GM18951 (cell line): ENCODE results near the gene SLC6A1.
"Not testable (repeated sequence)": the region's sequence is repeated elsewhere in the genome, so short reads cannot be mapped to it uniquely, and the experiment has no call there.

Experiments used
- POLR2A ChIP-seq: IDR thresholded peaks from 4 replicates; pipeline ENCODE4 v1.6.1; 2011; ENCODE audit warnings: mild to moderate bottlenecking; ENCODE audit not compliant: insufficient read length, insufficient read depth; ENCODE audit errors: extremely low read depth
- in situ Hi-C: fragments of 300-500 bp; cut with MboI; formaldehyde crosslinking; loops from one replicate; pipeline ENCODE4 v1.12.0; 2022; ENCODE audit warnings: low sequenced_read_pairs, mixed read lengths, inconsistent platforms; ENCODE audit not compliant: unreplicated experiment

The SLC6A1 gene

DNA sequence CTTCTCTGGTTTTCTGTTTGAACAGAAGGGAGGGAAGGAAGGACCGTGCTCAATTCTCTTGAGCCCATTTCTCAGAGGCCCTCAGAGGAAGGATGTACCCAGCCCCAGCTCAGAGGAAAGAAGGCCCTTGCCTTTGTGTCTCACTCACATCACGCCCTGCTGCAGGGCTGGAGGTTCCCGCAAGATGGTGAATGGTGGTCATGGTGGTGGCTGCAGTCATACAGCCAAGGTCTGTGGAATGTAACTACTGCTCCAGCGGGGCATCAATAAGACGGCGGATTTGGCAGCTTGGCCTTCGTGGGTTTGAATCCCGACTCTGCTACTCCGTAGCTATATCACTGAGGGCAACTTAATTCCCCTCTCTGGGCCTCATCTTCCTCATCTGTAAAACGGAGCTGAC is 62.9 kb downstream of the SLC6A1 start:
- no peak for TF ChIP-seq POLR2A
- in situ Hi-C loops: loop anchor here (25.0 kb wide), 1 partner anchor 282 kb away; no protein-coding TSS in a partner anchor

DNA sequence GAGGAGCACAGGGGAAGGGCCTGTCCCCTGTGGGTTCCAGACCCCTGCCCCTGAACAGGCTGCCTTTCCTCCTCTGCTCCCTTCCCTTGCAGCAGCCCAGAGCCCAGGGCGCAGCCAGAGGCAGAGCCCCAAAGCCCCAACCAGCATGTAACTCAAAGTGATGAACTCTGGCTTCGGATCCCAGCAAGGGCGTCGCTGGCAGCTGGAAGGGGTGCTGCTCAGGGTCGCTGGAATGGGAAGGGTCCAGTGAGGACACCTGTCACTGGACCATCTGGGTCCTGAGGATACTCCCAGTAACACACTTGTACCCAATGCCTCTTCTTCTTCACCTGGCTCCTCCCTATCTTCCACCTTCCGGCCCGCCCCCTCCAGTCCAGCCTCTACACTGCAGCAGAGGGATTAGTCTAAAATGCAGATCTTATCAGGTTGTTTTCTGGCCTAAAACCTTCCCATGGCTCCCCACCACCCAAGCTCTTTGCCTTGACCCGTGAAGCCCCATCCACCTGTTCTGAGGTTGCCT is 64.0 kb downstream of the SLC6A1 start:
- TF ChIP-seq POLR2A: no peak
- in situ Hi-C loops: loop anchor here (25.0 kb wide), 1 partner anchor 281 kb away; no protein-coding TSS in a partner anchor

DNA sequence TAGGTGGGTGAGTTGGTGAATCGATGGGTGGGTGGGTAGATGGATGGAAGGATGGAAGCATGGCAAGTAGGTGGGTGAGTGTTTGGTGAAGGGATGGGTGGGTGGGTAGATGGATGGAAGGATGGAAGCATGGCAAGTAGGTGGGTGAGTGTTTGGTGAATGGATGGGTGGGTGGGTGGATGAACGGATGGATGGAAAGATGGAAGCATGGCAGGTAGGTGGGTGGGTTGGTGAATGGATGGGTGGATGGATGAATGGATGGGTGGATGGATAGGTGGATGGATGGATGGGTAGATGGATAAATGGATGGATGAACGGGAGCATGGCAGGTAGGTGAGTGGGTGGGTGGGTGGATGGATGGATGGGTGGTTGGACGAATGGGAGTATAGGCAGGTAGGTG is 65.1 kb downstream of the SLC6A1 start:
- in situ Hi-C loops: loop anchor here (25.0 kb wide), 1 partner anchor 280 kb away; no protein-coding TSS in a partner anchor
- no peak for TF ChIP-seq POLR2A

DNA sequence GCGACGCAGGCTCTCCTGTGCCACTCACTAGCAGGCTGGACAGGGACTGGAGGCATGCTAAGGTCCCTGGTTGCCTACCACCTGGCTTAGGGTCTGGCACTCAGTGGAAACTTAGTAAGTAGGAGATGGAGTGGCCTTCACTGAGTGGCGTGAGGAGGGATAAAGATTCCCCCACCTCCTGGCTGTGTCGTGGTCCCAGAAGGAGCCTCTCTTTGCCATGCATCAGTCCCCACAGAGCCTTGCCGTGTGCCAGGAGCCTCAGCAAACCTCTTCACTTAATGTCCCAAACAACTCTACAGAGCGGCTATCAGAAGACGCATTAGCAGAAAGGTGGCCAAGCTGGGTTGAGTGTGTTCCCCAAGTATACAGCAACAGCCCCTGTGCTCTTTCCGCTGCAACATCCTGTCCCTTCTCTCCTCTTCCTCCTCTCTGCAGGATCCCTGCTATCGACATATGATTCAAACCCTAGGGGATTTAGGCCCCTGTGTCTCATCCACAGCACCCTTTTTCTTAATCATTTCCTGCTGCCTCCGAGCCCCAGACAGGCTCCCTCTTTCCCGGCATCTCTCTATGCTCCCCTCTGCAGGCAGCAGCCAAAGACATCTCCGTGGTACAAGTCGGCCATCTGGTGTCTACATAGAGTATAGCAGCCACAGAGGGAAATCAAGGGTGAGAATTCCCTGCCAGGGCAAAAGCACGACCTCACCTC is 66.7 kb downstream of the SLC6A1 start:
- no peak for TF ChIP-seq POLR2A
- in situ Hi-C loops: loop anchor here (25.0 kb wide), 1 partner anchor 278 kb away; no protein-coding TSS in a partner anchor

DNA sequence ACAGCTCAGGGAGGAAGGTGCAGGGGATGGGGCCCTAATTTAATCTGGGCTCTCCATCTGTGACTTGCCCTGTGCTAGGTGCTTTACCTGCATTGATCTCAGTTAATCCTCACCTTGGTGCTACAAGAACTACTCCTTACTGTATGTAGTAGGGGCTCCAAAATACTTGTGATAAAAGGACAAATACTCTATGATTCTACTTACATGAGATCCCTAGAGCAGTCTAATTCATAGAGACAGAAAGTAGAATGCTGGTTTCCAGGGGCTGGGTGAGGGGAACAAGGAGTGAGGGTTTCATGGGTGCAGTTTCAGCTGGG is 67.2 kb downstream of the SLC6A1 start:
- in situ Hi-C loops: loop anchor here (25.0 kb wide), 1 partner anchor 278 kb away; no protein-coding TSS in a partner anchor
- no peak for TF ChIP-seq POLR2A

DNA sequence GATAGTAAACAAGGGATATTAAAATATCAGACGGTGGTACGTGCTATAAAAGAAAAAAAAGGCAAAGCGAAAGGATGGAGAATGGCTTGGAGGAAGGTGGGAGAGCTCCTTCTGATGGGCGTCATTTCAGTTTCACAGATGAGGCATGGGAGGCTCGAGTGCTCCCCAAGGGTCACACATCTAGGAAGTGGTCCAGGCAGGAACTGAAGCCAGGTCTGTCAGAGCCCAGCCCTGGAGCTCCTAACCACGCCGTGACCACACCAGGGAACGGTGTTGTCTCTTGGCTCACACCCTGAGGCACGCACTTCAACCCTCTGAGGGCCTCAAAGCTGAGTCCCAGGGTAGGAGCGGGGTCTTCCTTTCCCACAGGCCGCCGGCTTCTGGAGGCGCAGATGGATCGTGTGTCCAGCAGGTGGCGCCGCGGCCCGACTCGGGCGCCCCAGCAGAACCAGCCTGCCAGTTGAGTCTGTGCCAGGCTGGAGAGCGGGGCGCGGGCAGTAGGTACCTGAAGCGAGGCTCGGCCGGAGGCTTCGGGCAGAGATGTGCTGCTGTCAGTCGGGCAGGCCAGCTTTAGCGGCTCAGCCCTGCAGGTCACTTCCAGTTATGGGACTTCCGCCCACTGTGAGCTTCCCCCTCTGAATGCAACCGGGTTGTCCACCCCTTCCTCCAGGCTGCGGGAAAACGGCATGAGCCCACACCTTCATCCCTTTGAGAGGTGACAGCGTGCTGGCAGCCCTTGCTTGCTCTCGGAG is 68.1 kb downstream of the SLC6A1 start:
- in situ Hi-C loops: loop anchor here (25.0 kb wide), 1 partner anchor 277 kb away; no protein-coding TSS in a partner anchor
- no peak for TF ChIP-seq POLR2A

DNA sequence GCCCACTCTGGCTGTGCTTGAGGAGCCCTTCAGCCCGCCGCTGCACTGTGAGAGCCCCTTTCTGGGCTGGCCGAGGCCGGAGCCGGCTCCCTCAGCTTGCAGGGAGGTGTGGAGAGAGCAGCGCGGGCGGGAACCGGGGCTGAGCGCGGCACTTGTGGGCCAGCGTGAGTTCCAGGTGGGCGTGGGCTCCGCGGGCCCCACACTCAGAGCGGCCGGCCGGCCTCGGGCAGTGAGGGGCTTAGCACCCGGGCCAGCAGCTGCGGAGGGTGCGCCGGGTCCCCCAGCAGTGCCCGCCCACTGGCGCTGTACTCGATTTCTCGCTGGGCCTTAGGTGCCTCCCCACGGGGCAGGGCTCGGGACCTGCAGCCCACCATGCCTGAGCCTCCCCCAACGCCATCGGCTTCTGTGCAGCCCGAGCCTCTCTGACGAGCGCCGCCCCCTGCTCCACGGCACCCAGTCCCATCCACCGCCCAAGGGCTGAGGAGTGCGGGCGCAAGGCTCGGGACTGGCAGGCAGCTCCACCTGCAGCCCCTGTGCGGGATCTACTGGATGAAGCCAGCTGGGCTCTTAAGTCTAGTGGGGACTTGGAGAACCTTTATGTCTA is 68.8 kb downstream of the SLC6A1 start:
- in situ Hi-C loops: loop anchor here (25.0 kb wide), 1 partner anchor 276 kb away; no protein-coding TSS in a partner anchor

DNA sequence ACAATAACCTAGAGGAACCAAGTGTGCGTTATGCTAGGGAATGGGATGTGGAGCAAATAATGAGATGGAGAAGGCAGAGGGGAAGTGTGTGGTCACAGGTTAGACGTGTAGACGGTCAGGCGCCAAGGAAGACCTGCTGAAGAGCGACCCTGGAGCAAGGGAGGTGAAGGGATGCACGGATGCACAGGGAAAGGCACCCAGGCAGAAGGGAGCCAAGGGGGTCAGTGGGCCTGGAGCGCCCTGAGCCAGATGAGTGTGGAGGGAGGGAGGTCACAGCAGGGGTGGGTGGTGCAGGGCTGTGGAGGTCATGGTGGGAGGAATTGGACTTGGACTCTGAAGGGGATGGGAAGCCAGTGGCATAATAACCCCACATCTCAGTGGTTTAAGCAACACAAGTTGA is 70.2 kb downstream of the SLC6A1 start:
- in situ Hi-C loops: loop anchor here (25.0 kb wide), 1 partner anchor 275 kb away; no protein-coding TSS in a partner anchor
- TF ChIP-seq POLR2A: no peak

DNA sequence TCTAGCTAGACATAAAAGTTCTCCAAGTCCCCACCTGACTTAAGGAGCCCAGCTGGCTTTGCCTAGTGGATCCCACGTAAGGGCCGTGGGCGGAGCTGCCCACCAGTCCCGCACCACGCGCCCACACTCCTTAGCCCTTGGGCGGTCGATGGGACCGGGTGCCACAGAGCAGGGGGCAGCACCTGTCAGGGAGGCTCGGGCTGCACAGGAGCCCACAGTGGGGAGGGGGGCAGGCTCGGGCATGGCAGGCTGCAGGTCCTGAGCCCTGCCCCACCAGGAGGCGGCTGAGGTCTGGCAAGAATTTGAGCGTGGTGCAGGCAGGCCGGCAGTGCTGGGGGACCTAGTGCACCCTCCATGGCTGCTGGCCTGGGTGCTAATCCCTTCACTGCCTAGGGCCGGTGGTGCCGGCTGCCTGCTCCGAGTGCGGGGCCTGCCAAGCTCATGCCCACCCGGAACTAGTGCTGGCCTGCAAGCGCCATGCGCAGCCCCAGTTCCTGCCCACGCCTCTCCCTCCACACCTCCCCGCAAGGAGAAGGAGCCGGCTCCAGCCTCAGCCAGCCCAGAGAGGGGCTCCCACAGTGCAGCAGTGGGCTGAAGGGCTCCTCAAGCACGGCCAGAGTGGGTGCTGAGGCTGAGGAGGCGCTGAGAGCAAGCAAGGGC is 78.7 kb downstream of the SLC6A1 start:
- in situ Hi-C loops: loop anchor here (25.0 kb wide), 1 partner anchor 266 kb away; no protein-coding TSS in a partner anchor
- TF ChIP-seq POLR2A: no peak

DNA sequence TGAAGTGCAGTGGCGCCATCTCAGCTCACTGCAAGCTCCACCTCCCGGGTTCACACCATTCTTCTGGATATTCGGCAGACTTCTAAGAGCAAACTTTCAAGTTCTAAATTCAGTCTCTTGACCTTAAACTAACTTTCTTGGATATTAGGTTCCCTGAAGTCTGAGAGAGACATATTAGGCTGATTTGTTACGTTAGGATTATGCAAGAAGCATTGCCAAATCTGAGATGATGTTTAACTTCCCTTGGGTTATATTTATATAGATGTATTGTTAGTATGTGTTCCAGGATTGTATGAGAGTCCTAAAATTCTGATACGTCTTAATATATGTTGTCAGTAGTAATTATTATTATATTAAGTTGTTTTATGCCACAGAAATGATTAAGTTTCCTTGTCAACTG is 80.1 kb downstream of the SLC6A1 start:
- TF ChIP-seq POLR2A: no peak
- in situ Hi-C loops: loop anchor here (25.0 kb wide), 1 partner anchor 265 kb away; no protein-coding TSS in a partner anchor

DNA sequence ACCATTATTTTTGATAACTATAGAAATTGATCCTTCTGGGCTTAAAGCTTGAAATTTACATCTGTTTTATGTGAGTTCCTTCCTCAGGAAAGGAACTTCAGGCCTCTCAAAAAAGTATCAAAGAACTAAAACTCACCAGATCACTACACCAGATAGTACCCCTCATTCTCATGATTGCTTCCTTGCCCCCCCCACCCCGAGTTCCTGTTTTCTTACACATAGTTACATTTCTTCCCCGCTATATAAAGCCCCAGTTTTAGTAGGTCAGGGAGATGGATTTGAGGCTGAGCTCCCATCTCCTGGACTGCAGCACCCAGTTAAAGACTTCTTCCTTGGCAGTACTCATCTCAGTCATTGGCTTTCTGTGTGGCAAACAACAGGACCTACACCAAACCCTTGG is 81.5 kb downstream of the SLC6A1 start:
- no peak for TF ChIP-seq POLR2A
- in situ Hi-C loops: loop anchor here (25.0 kb wide), 1 partner anchor 263 kb away; no protein-coding TSS in a partner anchor

DNA sequence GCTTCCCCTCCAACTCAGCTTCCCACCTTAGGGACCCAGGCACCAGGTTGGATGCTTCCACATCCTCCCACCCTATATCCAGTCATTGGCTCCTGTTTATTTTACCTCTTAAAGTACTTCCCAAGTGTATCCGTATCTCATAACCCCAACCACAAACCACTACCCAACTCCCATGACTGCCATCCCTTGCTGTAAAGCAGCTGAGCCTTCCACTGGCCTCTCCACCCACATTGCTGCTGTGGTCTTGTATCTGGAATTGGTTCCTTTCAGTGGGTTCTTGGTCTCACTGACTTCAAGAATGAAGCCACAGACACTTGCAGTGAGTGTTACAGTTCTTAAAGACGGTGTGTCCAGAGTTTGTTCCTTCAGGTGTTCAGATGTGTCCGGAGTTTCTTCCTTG is 81.9 kb downstream of the SLC6A1 start:
- TF ChIP-seq POLR2A: no peak
- in situ Hi-C loops: loop anchor here (25.0 kb wide), 1 partner anchor 263 kb away; no protein-coding TSS in a partner anchor

DNA sequence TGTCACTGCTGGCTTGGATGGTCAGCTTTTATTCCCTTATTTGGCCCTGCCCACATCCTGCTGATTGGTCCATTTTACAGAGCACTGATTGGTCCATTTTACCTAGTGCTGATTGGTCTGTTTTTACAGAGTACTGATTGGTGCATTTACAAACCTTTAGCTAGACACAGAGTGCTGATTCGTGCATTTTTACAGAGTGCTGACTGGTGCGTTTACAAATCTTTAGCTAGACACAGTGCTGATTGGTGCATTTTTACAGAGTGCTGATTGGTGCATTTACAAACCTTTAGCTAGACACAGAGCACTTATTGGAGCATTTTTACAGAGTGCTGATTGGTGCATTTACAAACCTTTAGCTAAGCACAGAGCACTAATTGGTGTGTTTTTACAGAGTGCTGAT is 82.6 kb downstream of the SLC6A1 start:
- in situ Hi-C loops: not testable (repeated sequence)
